Transverse colon (tissue), 4 donors: ENCODE data around the gene IGFBP6. TPM values are rescaled to one million over a fixed set of nuclear protein-coding genes. Genes with fewer than 3 reads are reported as not detected.

Experiments
- DNase-seq: peaks from one replicate; pipeline ENCODE4 v3.0.0-alpha.2; 2019
- H3K27ac ChIP-seq, 4 donors: fragments of 200-600 bp; sonication (generic); 2 replicates each; pipeline ENCODE4 v1.5.1; 2016 to 2018; ENCODE audit warnings: inconsistent platforms in 4 of 4
- H3K27me3 ChIP-seq: fragments of 200-600 bp; sonication (generic); 2 replicates; pipeline ENCODE4 v1.5.1; 2017; ENCODE audit warnings: inconsistent platforms
- H3K36me3 ChIP-seq, 4 donors: fragments of 200-600 bp; sonication (generic); 2 replicates each; pipeline ENCODE4 v1.5.1; 2017 to 2019; ENCODE audit warnings: inconsistent platforms in 4 of 4
- H3K4me1 ChIP-seq, 4 donors: fragments of 200-600 bp; sonication (generic); 2 replicates each; pipeline ENCODE4 v1.5.1; 2017 to 2020; ENCODE audit warnings: inconsistent platforms in 4 of 4
- H3K4me3 ChIP-seq, 4 donors: fragments of 200-600 bp; sonication (generic); 1 replicate in 1 of 4; 2 replicates in 3 of 4; pipeline versions ENCODE4 v1.5.1 to v1.6.1; 2017 to 2019; ENCODE audit warnings: inconsistent platforms in 4 of 4
- H3K9me3 ChIP-seq, 2 donors: fragments of 200-600 bp; sonication (generic); 2 replicates each; pipeline ENCODE4 v1.5.1; 2017 to 2019; ENCODE audit warnings: inconsistent platforms in 2 of 2
- EP300 ChIP-seq: sonication (generic); formaldehyde crosslinking; IDR thresholded peaks from one replicate; pipeline ENCODE4 v1.6.1; 2017; ENCODE audit warnings: antibody characterized with exemption, low read depth
- POLR2A ChIP-seq: fragments of 450-650 bp; IDR thresholded peaks from one replicate; pipeline ENCODE4 v1.6.1; 2016; ENCODE audit warnings: antibody characterized with exemption, mild to moderate bottlenecking, moderate library complexity
- POLR2AphosphoS5 ChIP-seq, 3 donors: sonication (generic); formaldehyde crosslinking; IDR thresholded peaks; one replicate each; pipeline ENCODE4 v1.6.1; 2016; ENCODE audit warnings: antibody characterized with exemption in 3 of 3
- WGBS, 2 donors: methylation state at CpG; one replicate each; pipeline ENCODE4 v1.1.5; 2018; ENCODE audit warnings: low coverage in 1 of 2; 5-methylcytosine and 5-hydroxymethylcytosine counted together
- in situ Hi-C, 4 donors: fragments of 200-750 bp; cut with MboI; loops; one replicate each; pipeline versions ENCODE4 v1.15.0 to v1.15.1; 2017; ENCODE audit warnings: low sequenced_read_pairs in 3 of 4, low pct_ligation_motif_present in 1 of 4, low pct_unique_long_range_greater_than_20kb in 1 of 4
- intact Hi-C: fragments of 100-400 bp; cut with DNase I; formaldehyde crosslinking; loops from one replicate; pipeline ENCODE4 v1.15.1; 2023; ENCODE audit warnings: low total_unique reads
- total RNA-seq, 4 donors: library from RNA; depleted of rRNA; stranded (reverse); fragments of >200 nt; gene quantifications; one replicate each; pipeline ENCODE4 v1.1.0, GENCODE V29; 2016
- TF ChIP-seq, protein P1 (sequence below), 5 experiments: fragments of 200-600 bp in 3 of 5; fragments of 450-650 bp in 2 of 5; sonication (generic) in 3 of 5; IDR thresholded peaks; 1 replicate in 2 of 5; 2 replicates in 3 of 5; pipeline ENCODE4 v1.5.1; 2016 to 2017; ENCODE audit warnings: antibody characterized with exemption in 5 of 5, inconsistent platforms in 3 of 5, mild to moderate bottlenecking in 2 of 5, moderate library complexity in 1 of 5

Gene IGFBP6
- total RNA-seq, 4 donors from 2014 or later = 38.5 to 106 (median 94.5) TPM

DNA sequence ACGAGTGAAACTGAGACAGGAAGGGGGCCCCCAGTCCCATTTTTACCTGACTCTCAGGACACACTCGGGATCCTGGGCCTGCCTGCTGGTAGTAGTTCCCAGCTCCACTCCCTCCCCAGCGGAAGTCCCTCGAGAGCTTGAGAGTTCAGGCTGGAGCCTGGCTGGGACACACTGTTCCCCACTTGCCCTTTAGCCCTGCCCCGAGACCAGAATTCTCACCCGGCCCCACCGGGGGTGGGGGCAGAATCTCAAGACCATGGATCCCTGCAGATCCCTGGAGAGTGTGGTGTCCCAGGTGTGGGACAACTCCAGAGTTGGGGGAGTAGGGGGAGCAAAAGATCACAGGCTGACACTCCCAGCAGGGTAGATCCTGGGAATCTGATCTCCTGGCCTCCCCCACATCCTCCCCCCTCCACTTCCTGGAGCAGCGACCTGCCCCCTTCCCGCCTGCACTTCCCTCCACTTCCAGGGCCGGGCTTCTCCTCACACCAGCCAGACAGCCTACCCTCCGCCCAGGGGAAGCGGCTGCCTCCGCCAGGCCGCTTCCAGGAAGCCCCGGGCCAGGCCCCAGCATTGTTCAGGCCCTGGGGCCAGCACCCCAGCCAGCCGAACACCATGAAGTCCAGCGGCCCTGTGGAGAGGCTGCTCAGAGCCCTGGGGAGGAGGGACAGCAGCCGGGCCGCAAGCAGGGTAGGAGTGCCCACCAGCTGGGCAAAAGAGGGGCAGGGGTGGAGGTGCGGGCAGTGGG lies 47.7 kb upstream of the IGFBP6 start, which contains the start of gene TNS2:
TNS2 (plus strand) TSS at position 495 of the 748 bp plus-strand sequence; CDS start at position 616, 121 bp downstream.
- H3K27me3 ChIP-seq = no peaks in the 10 kb centered on the region
- no peaks in the 10 kb centered on the region for H3K36me3 ChIP-seq
- peak; percentile 72 for DNase-seq
- peaks cover 40 to 89% (median 81%) of the 10 kb centered on the region in 4 donors for H3K4me1 ChIP-seq
- no peaks in the 10 kb centered on the region for H3K9me3 ChIP-seq
- intact Hi-C loops = no loop called here
- 20 to 34% methylated on average over 1 to 16 of the region's 20 CpGs for WGBS, 2 donors
- peak within 1 kb of the TSS; percentile 24 to 57 (median 46) for H3K4me3 ChIP-seq
- H3K27ac ChIP-seq = peak within 1 kb of the TSS; percentile 89 to 98 (median 96)
- in situ Hi-C loops = loop anchor here in 2 of 4 donors (25.0 kb wide), 2 partner anchors 138 to 238 kb away; partner anchors contain the start of genes CSAD (in 1 of the 2), MYG1 (in 1 of the 2), PFDN5 (in 1 of the 2) and ZNF740 (in 1 of the 2)
- TF ChIP-seq, protein P1, sequence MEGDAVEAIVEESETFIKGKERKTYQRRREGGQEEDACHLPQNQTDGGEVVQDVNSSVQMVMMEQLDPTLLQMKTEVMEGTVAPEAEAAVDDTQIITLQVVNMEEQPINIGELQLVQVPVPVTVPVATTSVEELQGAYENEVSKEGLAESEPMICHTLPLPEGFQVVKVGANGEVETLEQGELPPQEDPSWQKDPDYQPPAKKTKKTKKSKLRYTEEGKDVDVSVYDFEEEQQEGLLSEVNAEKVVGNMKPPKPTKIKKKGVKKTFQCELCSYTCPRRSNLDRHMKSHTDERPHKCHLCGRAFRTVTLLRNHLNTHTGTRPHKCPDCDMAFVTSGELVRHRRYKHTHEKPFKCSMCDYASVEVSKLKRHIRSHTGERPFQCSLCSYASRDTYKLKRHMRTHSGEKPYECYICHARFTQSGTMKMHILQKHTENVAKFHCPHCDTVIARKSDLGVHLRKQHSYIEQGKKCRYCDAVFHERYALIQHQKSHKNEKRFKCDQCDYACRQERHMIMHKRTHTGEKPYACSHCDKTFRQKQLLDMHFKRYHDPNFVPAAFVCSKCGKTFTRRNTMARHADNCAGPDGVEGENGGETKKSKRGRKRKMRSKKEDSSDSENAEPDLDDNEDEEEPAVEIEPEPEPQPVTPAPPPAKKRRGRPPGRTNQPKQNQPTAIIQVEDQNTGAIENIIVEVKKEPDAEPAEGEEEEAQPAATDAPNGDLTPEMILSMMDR (IDR thresholded peaks at IDR 0.05) = no peak
- TF ChIP-seq POLR2AphosphoS5 (IDR thresholded peaks at IDR 0.05) (peak; percentile 46 to 75 (median 71)), POLR2A (peak; percentile 76), EP300 (peak; percentile 23)

DNA sequence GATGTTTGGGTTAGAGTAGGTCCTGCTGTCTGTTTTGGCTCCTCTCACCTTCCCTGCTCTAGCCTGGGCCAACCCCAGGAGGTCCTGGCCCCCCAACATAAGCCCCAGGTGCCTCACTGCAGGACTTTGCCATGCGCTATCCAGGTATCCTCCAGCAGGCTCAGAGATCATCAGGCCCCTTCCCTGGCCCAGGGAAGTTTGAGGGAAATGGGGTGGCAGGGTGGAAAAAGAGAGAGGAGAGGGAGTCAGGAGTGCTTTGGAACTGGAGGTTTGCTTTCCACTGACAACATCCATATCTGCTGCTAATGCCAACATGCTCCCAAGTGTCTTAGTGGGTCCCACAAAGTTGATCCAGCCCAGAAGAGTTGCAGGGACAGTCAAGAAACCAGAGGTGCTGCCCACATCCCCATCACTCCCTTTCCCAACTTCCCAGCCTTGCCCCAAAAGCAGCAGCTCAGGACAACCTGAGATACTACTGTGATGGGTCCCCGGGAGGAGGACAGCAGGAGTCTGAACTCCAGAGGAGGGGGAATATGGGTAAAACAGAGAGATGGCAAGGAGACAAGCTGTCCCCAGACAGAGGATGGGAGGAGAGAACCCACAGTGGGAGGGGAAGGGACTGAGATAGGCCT lies 46.9 kb upstream of the IGFBP6 start:
- in situ Hi-C loops = loop anchor here in 2 of 4 donors (25.0 kb wide), 2 partner anchors 137 to 237 kb away; partner anchors contain the start of genes CSAD (in 1 of the 2), MYG1 (in 1 of the 2), PFDN5 (in 1 of the 2) and ZNF740 (in 1 of the 2)
- H3K4me1 ChIP-seq = peaks cover 42 to 89% (median 75%) of the 10 kb centered on the region in 4 donors

DNA sequence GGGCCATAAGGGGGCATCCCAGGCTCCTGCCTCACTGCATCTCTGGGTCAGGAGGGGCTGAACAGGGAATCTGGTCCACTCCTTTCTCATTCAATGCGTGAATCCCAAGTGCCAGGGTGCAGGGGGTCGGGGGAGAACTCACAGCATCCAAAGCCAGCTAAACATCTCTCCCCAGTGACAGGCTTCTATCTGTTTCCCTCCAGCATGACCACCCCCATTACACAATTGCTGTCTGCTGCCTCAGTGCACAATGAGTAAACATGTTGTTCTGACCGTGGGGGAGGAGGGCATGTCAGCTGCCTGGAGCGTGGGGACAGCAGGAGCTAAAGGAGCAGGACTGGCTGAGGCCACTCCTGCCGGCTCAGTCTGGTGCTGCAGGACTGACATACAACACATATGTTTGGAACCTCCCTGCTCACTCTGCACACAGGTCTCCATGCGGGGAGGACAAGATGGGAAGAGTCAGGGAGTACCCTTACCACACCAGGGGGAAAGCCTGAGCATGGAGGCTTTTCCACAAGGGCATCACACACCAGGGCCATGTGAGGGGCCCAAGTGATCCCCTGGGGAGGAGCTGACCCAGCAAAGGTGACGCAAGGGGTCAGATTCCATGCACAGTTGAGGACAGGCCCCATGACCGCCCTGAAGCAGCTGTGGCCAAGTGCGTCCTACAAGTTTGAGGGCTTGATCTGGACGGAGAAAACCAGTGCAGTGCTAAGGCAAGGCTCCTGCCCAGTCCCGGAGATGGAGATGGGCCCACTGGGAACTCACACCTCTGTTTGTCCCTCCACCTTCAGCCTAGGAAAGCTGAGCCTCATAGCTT lies 46.2 kb upstream of the IGFBP6 start:
- Histone ChIP-seq H3K27me3 (no peaks in the 10 kb centered on the region), H3K36me3 (no peaks in the 10 kb centered on the region), H3K4me1 (peaks cover 34 to 82% (median 68%) of the 10 kb centered on the region in 4 donors), H3K9me3 (no peaks in the 10 kb centered on the region), H3K4me3 (peak overlapping the region; percentile 7 to 57 (median 36)), H3K27ac (peak overlapping the region; percentile 89 to 98 (median 96))
- in situ Hi-C loops = loop anchor here in 2 of 4 donors (25.0 kb wide), 2 partner anchors 136 to 236 kb away; partner anchors contain the start of genes CSAD (in 1 of the 2), MYG1 (in 1 of the 2), PFDN5 (in 1 of the 2) and ZNF740 (in 1 of the 2)
- DNase-seq = peak; percentile 57
- TF ChIP-seq EP300 (no peak), POLR2AphosphoS5 (IDR thresholded peaks at IDR 0.05) (peak; percentile 69 to 74 (median 71)), POLR2A (peak; percentile 46)
- TF ChIP-seq, protein P1 (IDR thresholded peaks at IDR 0.05) = peak in 4 of 5 experiments; percentile 6 to 48 (median 28)
- intact Hi-C loops = no loop called here
- WGBS, 2 donors = 51 to 71% methylated on average over 1 to 11 of the region's 11 CpGs

More for the DNA sequence above, 46.9 kb upstream of the IGFBP6 start:
- 40 to 85% methylated on average over 1 to 2 of the region's 2 CpGs for WGBS, 2 donors
- no peaks in the 10 kb centered on the region for H3K36me3 ChIP-seq
- peak; percentile 7 for DNase-seq
- H3K27ac ChIP-seq = peak overlapping the region; percentile 89 to 98 (median 96)
- H3K27me3 ChIP-seq = no peaks in the 10 kb centered on the region
- H3K4me3 ChIP-seq = peak overlapping the region; percentile 24 to 57 (median 46)
- intact Hi-C loops = no loop called here
- no peaks in the 10 kb centered on the region for H3K9me3 ChIP-seq
- TF ChIP-seq POLR2AphosphoS5 (IDR thresholded peaks at IDR 0.05) = no peak
- no peak for TF ChIP-seq POLR2A
- no peak for TF ChIP-seq EP300
- TF ChIP-seq, protein P1 (IDR thresholded peaks at IDR 0.05) = no peak
